ENCODE data around the gene KDF1.
"Not testable (repeated sequence)": the region's sequence is repeated elsewhere in the genome, so short reads cannot be mapped to it uniquely, and the experiment has no call there.

KDF1 gene

DNA sequence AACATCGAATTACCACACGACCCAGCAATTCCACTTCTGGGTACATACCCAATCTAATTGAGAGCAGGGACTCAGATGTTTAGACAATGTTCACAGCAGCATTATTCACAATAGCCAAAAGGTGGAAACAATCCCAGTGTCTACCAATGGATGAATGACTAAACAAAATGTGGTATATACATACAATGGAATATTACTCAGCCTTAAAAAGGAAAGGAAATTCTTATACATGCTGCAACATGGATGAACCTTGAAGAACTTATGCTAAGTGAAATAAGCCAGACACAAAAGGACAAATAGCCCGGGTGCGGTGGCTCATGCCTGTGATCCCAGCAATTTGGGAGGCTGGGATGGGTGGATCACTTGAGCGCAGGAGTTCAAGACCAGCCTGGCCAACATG lies 6.9 kb downstream of the KDF1 start:
- DNase-seq = no peak

DNA sequence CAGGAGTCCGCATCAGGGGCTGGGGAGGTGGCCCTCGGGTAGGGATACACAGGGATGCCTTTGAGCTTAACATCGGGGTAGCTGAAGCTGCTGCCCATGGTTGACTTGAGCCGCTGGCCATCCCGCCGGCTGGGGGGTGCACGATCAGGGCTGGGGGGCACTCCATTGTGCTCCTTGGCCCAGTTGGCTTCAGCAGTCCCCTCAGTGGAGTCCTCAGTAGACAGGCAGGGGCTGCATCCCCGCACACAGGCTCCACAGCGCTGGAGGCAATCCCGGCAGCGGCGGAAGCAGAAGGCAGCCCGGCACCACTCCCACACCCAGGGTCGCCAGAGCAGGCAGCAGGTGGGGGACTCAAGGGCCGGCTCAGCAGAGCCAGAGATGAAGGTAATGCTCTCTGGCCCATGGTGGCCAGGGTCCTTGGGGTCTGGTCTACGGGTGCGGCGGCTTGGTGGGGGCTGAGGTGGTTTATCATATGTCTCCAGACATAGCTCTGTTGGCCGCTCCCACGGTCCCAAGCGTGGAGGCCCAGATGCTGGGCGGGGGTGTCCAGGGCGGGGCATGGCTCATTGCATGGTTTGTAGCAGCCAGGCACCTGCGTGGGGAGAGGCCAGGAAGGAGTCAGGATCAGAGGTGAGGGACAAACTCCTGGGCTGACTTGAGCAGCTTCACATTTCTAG lies 8.3 kb downstream of the KDF1 start:
- DNase-seq = no peak

- no peak for DNase-seq
These were observed 9.1 kb downstream of the KDF1 start for GRCh38 chr1:26951216-26951615.

DNA sequence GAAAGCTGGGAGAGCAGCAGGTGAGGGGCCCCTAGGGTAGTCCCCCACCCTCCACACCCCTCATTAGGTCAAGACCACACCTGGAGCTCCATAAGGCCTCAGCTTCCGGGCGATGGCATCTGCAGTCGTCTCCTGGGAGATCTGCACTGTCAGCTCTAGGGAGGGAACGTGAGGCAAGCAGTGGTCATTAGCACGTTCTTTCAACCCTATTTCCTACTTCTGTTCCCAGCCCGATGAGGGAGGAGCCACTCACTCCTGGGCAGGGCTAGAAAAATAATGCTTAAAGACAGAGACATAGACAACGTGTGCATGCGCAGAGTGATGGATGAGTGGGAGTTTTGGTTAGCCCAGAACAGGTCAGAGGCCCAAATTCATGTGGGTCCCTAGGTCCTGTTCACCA lies 9.7 kb downstream of the KDF1 start:
- no peak for DNase-seq

DNA sequence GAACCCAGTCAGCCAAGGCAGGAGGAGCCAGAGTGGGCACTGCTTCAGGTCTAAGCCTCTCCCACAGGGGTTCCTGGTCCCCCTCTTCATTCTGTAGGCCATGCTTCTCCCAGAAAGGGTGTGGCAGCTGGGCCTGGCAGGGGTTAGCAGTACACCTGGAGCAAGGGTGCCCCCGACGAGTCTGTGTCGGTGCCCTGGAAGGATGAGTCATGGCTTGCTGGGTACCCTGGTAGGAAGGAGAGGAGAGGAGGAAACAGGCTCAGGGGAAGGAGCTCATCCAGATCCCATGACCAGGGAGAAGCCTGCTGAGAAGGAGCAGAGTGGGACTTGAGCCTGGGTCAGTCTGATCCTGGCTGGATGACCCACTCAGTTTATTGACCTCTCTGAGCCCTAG lies 10.3 kb downstream of the KDF1 start:
- no peak for DNase-seq

DNA sequence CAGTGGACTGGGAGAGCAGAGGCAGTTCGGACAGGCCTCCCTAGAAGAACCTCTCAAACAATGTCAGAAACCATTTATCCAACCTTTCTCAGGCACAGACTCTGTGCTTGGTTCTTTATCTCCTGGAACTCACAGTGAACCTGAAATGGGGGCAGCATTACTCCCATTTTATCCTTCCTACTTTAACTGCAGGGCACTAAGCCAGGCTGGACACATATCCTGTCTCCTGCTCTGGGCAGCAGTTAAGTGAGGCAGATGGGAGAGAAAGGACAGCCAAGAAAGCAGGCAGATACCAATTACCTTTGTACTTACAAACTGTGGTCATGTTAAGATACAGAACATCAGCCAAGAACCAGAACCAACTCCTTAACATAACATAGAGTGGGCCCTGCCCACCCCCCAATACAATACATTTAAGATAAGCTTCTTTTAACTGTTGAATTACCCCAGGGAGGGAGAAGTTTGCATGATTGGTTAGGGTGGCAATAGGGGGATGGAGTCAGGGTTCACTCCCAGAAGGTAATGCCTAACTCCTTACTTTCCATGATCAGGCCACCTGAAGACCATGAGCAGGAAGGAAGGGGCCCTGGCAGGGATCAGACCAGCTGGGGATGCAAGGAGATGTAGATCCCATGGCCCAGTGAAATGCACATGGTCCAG lies 10.9 kb downstream of the KDF1 start:
- no peak for DNase-seq

DNA sequence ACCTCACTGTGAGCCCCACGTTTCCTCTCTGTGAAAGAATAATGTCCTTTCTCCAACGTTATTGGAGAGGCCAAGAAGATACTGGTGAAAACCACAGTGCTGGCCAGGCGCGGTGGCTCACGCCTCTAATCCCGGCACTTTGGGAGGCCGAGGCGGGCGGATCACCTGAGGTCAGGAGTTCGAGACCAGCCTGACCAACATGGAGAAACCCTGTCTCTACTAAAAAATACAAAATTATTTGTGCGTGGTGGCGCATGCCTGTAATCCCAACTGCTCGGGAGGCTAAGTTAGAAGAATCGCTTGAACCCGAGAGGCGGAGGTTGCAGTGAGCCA lies 11.6 kb downstream of the KDF1 start:
- not testable (repeated sequence) for DNase-seq

- DNase-seq = no peak
These were observed 14.0 kb downstream of the KDF1 start for GRCh38 chr1:26946270-26946669.

- DNase-seq = no peak
These were observed 14.5 kb downstream of the KDF1 start for GRCh38 chr1:26945728-26946127.

- DNase-seq = no peak
These were observed 15.1 kb downstream of the KDF1 start for GRCh38 chr1:26945138-26945537.

- no peak for DNase-seq
These were observed 17.6 kb downstream of the KDF1 start for GRCh38 chr1:26942656-26943055.

DNA sequence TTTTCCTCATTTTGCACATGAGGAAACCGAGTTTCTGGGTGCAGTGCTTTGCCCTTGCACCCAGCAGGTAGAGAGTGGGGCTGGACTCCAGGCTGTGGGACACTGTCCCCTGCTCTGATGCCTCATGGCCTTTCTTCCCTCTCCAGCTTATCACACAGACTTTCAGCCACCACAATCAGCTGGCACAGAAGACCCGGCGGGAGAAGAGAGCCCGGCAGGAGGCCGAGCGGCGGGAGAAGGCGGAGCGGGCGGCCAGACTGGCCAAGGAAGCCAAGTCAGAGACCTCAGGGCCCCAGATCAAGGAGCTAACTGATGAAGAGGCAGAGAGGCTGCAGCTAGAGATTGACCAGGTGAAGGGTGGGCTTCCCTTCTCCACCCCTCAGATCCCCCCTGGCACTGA lies 19.0 kb downstream of the KDF1 start:
- DNase-seq = no peak

DNA sequence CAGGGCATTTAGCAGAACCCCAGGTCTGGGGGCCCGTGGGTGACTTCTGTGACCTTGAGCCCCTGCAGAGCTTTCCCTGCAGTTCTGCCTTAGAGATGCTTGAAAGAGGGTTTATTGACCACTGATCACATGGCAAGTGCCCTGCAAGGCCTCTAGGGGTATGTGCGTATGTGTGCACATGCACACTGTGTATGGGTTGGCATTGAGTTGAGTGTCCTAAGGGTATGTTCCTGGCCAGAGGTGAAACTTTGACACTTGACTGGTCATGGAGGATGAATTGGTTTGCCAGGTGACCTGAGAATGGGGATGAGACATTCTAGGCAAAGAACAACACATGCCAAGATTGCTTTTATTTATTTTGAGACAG lies 21.6 kb downstream of the KDF1 start:
- DNase-seq = no peak

DNA sequence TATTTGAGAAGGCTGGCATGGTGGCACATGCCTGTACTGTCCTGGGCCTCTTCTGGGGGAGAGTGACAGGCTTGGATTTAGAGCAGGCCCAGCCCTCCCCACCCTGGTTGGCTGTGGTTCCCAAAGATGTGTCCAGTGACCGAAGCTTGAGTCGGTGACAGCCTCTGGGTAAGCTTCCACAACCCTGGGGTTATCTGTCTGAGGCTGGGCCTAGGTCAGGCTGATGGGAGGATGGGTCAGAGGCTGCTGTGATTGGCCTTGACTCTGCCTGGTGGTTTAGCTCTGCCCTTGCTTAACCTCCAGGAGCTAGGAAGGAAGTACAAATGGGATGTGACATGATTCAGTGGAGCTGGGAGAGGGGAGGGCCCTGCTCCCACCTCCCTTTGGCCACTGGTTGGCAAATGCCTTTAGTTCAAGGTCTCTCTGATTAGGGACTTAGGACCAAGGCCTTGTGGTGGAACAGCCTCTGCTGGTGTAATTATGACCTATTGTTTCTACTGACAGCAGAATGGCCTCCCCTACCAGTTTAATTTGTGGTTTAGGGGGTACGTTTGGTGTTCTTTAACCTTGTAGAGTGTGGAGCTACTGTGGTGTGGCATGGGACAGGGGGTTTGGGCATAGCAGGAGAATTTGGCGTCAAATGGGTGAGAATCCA lies 22.1 kb downstream of the KDF1 start:
- no peak for DNase-seq

DNA sequence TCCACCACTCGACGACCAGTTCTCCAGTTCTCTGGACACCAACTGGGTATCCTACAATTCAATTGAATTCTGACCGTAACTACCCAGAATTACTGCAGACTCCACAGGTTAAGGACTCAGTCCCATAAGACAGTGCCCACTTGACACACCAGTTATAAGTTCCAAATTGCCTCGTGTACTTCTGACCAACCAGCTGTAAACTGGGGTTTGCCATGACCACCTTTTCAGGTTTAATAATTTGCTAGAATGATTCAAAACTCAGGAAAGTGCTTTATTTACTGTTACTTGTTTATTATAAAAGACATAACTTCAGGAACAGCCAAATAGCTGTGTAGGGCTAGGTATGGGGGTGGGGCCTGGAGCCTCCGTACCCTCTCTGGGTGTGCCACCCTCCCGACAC lies 23.4 kb downstream of the KDF1 start:
- no peak for DNase-seq

GRCh38 chr1:26932531-26932930 lies 27.7 kb downstream of the KDF1 start:
- DNase-seq = no peak

DNA sequence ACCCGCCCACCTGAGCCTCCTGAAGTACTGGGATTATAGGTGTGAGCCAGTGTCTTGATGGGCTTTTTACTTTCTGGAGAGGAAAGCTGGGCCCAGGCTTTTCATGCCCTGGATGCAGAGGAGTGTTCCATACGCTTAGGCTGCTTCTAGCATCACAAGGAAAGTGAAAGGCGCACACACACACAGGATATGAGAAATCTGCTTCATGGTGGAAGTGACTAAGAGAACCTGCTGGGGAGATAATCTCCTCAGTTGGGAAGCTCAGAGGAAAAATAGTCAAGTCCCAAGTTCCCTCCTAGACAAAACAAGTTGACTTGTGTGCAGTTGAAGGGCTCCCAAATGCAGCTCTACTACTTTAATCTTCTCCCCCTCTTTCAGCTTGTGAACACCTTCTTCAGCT lies 36.6 kb downstream of the KDF1 start:
- DNase-seq = no peak

- DNase-seq = no peak
These were observed 37.4 kb downstream of the KDF1 start for GRCh38 chr1:26922901-26923300.

GRCh38 chr1:26922431-26922729 lies 37.9 kb downstream of the KDF1 start:
- DNase-seq = no peak

- peak; percentile 96 for DNase-seq
These were observed 38.5 kb downstream of the KDF1 start, which contains the start of gene NUDC for GRCh38 chr1:26921540-26922430. Gene NUDC, plus strand, starts transcription at chr1:26921743. Its CDS starts 106 bp downstream, at chr1:26921849.

- no peak for DNase-seq
These were observed 39.1 kb downstream of the KDF1 start for GRCh38 chr1:26921126-26921539.

GRCh38 chr1:26915204-26915842 lies 44.9 kb downstream of the KDF1 start:
- no peak for DNase-seq

Data from fibroblast of upper back skin (primary cell).